ENCODE measurements around the gene ZNF746.

The ZNF746 gene

GRCh38 chr7:149475121-149476045, 22.2 kb downstream of the ZNF746 start:
- DNase-seq, result no peak
- H3K27me3 ChIP-seq (ENCODE audit: insufficient read depth, low read depth, severe bottlenecking), result no peaks in the 10 kb centered on the region
- peaks cover 50% of the 10 kb centered on the region for H3K36me3 ChIP-seq
- peaks cover 4% of the 10 kb centered on the region for H3K9me3 ChIP-seq (ENCODE audit: severe bottlenecking)
- H3K27ac ChIP-seq, result no peak overlapping the region
- H3K4me3 ChIP-seq (ENCODE audit: low read depth, low read length), result no peak overlapping the region
- TF ChIP-seq CTCF (IDR thresholded peaks at IDR 0.05; ENCODE audit: low read depth, low read length), result 0 out of 2 replicates have a peak, but pooled peaks have one; percentile 4

DNA sequence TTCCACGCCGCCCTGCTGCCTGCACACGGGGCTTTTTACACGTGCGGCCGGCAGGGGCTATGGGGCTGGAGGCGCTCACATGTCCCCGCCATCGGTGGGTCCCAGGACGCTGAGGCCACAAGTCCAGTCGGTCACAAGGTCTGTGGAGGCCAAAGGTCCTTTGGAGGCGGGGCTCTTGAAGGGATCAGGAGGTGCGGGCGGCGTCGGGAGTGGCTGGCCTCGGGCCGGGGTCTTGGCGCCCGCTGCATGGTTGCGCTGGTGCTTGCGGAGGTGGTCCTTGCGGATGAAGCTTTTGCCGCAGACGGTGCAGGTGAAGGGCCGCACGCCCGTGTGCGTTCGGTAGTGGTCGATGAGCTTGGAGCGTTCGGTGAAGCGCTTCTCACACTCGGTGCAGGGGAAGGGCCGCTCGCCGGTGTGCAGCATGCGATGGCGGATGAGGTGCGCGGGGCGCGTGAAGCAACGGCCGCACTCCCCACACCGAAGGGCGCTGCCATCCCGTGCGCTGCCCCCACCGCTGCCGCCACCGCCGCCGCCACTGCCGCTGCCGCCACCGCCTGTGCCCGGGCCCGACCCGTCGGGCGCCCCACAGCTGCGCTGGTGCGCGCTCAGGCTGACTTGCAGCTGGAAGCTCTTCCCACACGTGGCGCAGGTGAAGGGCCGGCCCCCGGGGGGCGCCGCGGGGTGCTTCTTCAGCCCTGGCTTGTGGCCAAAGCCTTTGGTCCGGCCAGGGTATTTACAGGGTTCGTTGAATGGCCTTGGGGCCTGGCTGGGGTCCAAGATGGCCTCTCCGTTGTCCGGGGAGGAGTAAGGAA, 23.1 kb downstream of the ZNF746 start:
- no peak for DNase-seq
- Histone ChIP-seq H3K36me3 (peaks cover 48% of the 10 kb centered on the region), H3K9me3 (ENCODE audit: severe bottlenecking) (peaks cover 4% of the 10 kb centered on the region), H3K27me3 (ENCODE audit: insufficient read depth, low read depth, severe bottlenecking) (no peaks in the 10 kb centered on the region), H3K4me3 (ENCODE audit: low read depth, low read length) (no peak overlapping the region), H3K27ac (no peak overlapping the region)
- TF ChIP-seq CTCF (IDR thresholded peaks at IDR 0.05; ENCODE audit: low read depth, low read length), result 0 out of 2 replicates have a peak, but pooled peaks have one; percentile 15

DNA sequence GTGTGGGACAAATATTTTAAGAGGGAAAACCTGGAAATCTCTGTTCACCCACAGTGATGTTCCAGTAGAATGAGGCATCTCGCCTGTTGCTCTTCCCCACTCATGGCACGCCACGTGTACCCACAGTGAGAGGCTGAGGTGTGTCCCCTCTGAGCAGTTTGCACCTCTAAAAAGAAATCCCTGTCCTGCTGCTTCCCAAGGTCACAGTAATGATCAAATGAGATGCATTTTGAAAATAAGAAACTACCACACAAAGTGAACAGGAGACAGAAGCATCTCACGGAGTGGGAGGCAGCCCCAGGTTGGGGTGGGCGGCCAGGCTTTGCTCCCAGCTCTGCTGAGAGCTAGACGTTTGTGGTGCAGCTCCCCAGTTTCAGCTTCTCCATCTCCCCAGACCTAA, 24.4 kb downstream of the ZNF746 start:
- H3K27me3 ChIP-seq (ENCODE audit: insufficient read depth, low read depth, severe bottlenecking), result no peaks in the 10 kb centered on the region
- DNase-seq, result no peak
- H3K9me3 ChIP-seq (ENCODE audit: severe bottlenecking), result no peaks in the 10 kb centered on the region
- peaks cover 39% of the 10 kb centered on the region for H3K36me3 ChIP-seq
- no peak overlapping the region for H3K4me3 ChIP-seq (ENCODE audit: low read depth, low read length)
- no peak for TF ChIP-seq CTCF (IDR thresholded peaks at IDR 0.05; ENCODE audit: low read depth, low read length)
- no peak overlapping the region for H3K27ac ChIP-seq

- Histone ChIP-seq H3K4me3 (ENCODE audit: low read depth, low read length) (no peak overlapping the region), H3K27me3 (ENCODE audit: insufficient read depth, low read depth, severe bottlenecking) (no peaks in the 10 kb centered on the region), H3K36me3 (peaks cover 32% of the 10 kb centered on the region), H3K27ac (no peak overlapping the region), H3K9me3 (ENCODE audit: severe bottlenecking) (no peaks in the 10 kb centered on the region)
- TF ChIP-seq CTCF (IDR thresholded peaks at IDR 0.05; ENCODE audit: low read depth, low read length), result no peak
- no peak for DNase-seq
These were observed 26.2 kb downstream of the ZNF746 start for GRCh38 chr7:149471289-149471953.

DNA sequence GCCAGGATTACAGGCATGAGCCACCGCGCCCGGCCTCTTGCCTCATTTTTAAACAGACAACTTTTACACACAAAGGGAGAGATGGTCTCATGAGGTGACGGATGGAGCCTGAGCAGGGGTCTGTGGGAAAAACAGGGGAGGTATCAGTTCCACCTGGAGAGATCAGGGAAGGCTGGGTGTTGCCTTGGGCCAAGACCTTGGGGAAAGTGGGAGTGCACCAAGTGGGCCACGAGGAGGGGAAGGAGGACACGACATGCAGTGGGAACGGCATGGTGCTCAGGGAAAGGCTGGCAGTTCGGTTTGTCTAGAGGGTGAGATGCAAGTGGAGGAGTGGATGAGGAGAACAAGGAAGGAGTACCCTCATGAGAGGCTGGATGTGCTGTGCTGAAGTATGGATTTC, 27.8 kb downstream of the ZNF746 start:
- H3K36me3 ChIP-seq, result peaks cover 19% of the 10 kb centered on the region
- no peak for TF ChIP-seq CTCF (IDR thresholded peaks at IDR 0.05; ENCODE audit: low read depth, low read length)
- H3K27ac ChIP-seq, result no peak overlapping the region
- DNase-seq, result no peak
- H3K4me3 ChIP-seq (ENCODE audit: low read depth, low read length), result no peak overlapping the region
- no peaks in the 10 kb centered on the region for H3K27me3 ChIP-seq (ENCODE audit: insufficient read depth, low read depth, severe bottlenecking)
- H3K9me3 ChIP-seq (ENCODE audit: severe bottlenecking), result no peaks in the 10 kb centered on the region
